ENCODE results near the gene ULK4.

DNA sequence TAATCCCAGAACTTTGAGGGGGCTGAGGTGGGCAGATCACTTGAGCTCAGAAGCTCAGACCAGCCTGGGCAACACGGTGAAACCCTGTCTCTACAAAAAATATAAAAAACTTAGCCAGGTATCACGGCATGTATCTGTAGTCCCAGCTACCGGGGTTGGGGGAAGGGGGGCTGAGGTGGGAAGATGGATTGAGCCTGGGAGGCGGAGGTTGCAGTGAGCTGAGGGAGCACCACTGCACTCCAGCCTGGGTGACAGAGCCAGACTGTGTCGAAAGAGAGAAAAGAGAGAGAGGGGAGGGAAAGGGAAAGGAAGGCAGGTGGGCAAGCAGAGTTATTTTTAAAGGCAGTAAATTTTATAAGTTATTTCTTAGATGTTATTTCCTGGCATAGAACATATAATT lies 368.1 kb downstream of the ULK4 start:
- TF ChIP-seq CTCF (IDR thresholded peaks at IDR 0.05) (no peak), POLR2AphosphoS5 (IDR thresholded peaks at IDR 0.05) (no peak)
